Vagina (tissue), 2 donors: Measurements from ENCODE around the gene FLVCR1.

ENCODE experiments used
- POLR2AphosphoS5 ChIP-seq, 2 donors: sonication (generic); formaldehyde crosslinking; IDR thresholded peaks; one replicate each; pipeline ENCODE4 v1.9.0; 2017; ENCODE audit warnings: antibody characterized with exemption in 2 of 2, mild to moderate bottlenecking in 2 of 2, low read depth in 1 of 2; ENCODE audit not compliant: insufficient read depth in 1 of 2
- TF ChIP-seq, protein P1 (sequence below), 3 experiments: fragments of 450-650 bp in 2 of 3; fragments of 200-600 bp in 1 of 3; sonication (generic) in 1 of 3; IDR thresholded peaks; one replicate each; pipeline ENCODE4 v1.5.1; 2017 to 2019; ENCODE audit warnings: antibody characterized with exemption in 3 of 3, mild to moderate bottlenecking in 2 of 3, moderate library complexity in 2 of 3

DNA sequence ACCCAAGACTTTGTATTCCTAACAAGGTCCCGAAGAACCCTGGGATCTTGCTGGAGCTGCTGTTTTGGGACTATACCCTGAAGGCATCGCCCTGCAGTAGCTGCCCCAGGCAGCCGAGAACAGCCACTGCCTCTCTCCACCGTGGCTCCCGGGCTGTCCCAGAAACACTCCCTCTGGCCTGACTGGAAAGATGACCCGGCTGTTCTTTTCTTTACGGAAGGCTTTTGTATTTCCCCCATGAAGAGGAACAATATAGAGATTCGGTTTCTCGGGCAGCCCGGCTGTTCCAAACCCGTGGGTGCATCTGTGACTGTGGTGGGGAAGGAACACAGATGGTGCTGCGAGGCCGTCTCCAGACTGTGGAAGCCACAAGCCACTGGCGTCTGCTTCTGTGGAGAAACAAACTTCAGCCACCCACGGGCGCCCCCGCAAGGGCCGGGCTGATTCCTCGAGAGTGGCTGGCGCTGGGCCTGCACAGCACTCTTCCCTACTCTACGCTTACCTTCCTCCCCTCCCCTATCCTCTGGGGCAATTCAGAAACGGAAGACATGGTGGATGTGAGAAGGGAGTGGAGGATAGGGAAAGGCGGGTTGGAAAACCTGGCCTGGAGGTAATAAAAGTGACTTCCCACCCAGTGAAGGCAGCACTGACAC, 58.5 kb downstream of the FLVCR1 start:
- TF ChIP-seq POLR2AphosphoS5 (IDR thresholded peaks at IDR 0.05; ENCODE audit: insufficient read depth in 1 of 2, low read depth in 1 of 2): no peak
- TF ChIP-seq, protein P1, sequence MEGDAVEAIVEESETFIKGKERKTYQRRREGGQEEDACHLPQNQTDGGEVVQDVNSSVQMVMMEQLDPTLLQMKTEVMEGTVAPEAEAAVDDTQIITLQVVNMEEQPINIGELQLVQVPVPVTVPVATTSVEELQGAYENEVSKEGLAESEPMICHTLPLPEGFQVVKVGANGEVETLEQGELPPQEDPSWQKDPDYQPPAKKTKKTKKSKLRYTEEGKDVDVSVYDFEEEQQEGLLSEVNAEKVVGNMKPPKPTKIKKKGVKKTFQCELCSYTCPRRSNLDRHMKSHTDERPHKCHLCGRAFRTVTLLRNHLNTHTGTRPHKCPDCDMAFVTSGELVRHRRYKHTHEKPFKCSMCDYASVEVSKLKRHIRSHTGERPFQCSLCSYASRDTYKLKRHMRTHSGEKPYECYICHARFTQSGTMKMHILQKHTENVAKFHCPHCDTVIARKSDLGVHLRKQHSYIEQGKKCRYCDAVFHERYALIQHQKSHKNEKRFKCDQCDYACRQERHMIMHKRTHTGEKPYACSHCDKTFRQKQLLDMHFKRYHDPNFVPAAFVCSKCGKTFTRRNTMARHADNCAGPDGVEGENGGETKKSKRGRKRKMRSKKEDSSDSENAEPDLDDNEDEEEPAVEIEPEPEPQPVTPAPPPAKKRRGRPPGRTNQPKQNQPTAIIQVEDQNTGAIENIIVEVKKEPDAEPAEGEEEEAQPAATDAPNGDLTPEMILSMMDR (IDR thresholded peaks at IDR 0.05): no peak
